ENCODE data around the gene CDCA5.
A peak's percentile ranks its signal among the peaks of the same experiment; 100 is the strongest.

Gene CDCA5

DNA sequence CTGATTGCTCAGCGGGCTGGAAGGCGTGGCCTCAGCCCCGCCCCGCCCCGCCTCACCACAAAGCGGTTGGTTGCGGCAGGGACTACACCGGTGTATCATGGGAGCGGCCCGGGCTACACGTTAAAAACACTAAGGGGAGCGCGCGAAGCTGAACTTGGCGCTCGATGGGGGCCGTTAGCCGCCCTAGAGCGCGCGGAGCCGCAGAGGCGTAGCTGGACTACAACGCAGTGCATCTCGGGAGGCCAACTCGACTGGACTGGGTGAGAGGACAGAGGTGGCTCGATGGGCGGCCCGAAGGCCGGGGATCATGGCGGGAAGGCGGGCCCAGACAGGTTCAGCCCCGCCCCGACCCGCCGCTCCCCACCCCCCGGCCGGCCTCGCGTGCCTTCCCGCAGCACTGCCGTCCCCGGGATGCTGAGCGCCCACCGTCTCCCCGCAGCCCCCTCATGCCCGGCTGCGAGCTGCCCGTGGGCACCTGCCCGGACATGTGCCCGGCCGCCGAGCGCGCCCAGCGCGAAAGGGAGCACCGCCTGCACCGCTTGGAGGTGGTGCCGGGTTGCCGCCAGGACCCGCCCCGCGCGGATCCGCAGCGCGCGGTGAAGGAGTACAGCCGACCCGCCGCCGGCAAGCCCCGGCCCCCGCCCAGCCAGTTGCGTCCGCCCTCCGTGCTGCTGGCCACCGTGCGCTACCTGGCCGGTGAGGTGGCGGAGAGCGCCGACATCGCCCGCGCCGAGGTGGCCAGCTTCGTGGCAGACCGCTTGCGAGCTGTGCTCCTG lies 42.8 kb downstream of the CDCA5 start, which contains the start of gene SAC3D1:
Gene SAC3D1, plus strand, starts transcription at position 364 of the 776 bp plus-strand sequence. Its CDS starts 83 bp downstream, at position 447.
- DNase-seq = peak; percentile 72

DNA sequence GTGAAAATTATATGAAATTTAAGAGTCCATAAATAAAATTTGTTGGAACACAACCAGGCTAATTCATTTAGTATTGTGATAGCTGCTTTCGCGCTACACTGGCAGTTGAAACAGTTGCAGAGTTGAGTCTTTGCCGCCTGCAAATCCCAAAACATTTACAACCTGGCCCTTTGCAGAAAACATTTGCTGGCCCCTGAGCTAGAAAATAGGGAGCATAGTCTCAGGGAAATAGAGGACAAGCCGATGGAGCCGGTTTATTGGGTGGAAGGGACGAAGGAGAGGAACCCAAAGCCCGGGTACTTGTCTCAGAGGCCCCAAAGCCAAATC lies 43.4 kb downstream of the CDCA5 start:
- DNase-seq = no peak

DNA sequence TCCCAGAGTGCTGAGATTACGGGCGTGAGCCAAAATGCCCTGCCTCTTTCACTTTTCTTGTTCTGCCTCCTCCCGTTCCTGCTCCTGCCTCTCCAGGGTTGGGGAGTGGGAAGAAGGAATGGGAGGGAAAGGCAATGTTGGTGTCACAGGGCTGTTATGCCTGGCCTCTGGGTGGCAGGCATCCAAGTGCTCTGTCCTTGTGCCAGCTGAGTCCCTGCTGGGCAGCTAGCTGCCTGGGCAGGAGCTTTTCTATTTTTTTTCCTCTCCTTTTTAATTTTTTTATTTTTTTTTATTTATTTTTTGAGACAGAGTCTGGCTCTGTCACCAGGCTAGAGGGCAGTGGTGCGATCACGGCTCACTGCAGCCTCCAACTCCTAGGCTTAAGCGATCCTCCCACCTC lies 46.9 kb downstream of the CDCA5 start:
- DNase-seq = no peak

DNA sequence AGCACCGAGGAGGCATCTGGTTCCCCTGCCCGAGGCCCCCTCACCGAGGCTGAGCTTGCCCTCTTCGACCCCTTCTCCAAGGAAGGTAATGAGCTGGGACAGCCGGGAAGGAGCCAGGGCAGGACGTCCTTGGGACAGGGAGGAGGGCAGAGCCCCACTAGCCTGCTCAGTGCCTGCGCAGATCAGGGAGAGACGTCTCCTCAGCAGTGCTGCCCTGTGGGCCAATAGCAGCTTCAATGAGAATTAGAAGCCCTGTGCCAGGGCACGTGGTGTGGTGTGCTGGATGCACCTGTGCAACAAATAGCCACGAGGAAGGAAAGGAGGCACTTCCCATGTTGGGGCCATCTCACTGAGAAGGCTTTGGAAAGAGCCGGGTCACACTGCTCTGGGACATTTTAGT lies 48.3 kb downstream of the CDCA5 start:
- no peak for DNase-seq

DNA sequence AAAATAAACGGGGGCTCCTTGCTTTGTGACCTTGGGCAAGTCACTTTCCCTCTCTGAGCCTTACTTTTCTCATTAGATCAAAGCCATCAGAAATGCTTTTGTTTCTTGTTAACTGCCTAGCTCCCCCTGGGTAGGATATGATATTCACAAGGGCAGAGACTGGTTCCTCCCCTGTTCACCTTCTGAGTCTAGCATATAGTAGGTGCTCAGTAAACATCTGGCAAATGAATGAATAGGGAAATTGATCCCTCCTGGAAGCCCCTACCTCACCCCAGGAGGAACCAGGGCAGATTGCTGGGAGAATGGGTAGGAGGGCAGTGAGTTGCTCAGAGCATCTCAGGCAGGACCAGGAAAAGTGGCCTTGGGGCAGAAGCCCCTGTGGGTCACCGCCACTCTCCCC lies 49.4 kb downstream of the CDCA5 start:
- no peak for DNase-seq

DNA sequence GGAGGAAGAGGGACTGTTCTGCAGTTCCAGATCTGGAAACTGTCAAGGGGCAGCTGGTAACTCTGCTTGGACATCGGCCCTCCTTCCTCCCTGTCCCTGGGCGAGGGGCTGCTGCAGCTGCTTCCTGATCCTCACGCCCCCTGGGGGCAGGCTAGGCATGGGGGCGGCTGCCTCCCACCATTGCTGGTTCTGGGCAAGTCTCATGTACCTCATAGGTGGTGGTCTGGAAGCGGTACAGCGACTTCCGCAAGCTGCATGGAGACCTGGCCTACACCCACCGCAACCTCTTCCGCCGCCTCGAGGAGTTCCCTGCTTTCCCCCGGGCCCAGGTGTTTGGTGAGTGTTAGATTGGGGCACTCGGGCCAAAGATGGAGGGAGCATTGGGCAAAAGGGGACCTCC lies 51.6 kb downstream of the CDCA5 start:
- DNase-seq = no peak
